ENCODE data around the gene MYZAP. TPM values are rescaled to one million over a fixed set of nuclear protein-coding genes. Genes with fewer than 3 reads are reported as not detected.

The MYZAP gene
- total RNA-seq, 1 donor = 0.43 TPM

GRCh38 chr15:57599296-57599810, 7.6 kb downstream of the MYZAP start:
- H3K4me3 ChIP-seq (ENCODE audit: low read depth, low read length) = no peak overlapping the region
- no peak for TF ChIP-seq CTCF (IDR thresholded peaks at IDR 0.05; ENCODE audit: insufficient read depth, low read depth, low read length)
- DNase-seq (ENCODE audit: low read depth) = no peak

- H3K4me3 ChIP-seq (ENCODE audit: low read depth, low read length) = no peak overlapping the region
- no peak for DNase-seq (ENCODE audit: low read depth)
- TF ChIP-seq CTCF (IDR thresholded peaks at IDR 0.05; ENCODE audit: insufficient read depth, low read depth, low read length) = no peak
Measured at GRCh38 chr15:57600197-57600596, 8.5 kb downstream of the MYZAP start.

GRCh38 chr15:57604507-57604906, 12.8 kb downstream of the MYZAP start:
- TF ChIP-seq CTCF (IDR thresholded peaks at IDR 0.05; ENCODE audit: insufficient read depth, low read depth, low read length) = no peak
- no peak overlapping the region for H3K4me3 ChIP-seq (ENCODE audit: low read depth, low read length)
- DNase-seq (ENCODE audit: low read depth) = no peak

GRCh38 chr15:57605491-57605890, 13.8 kb downstream of the MYZAP start:
- no peak for TF ChIP-seq CTCF (IDR thresholded peaks at IDR 0.05; ENCODE audit: insufficient read depth, low read depth, low read length)
- no peak overlapping the region for H3K4me3 ChIP-seq (ENCODE audit: low read depth, low read length)
- no peak for DNase-seq (ENCODE audit: low read depth)

GRCh38 chr15:57606048-57606447, 14.3 kb downstream of the MYZAP start:
- H3K4me3 ChIP-seq (ENCODE audit: low read depth, low read length) = no peak overlapping the region
- no peak for DNase-seq (ENCODE audit: low read depth)
- TF ChIP-seq CTCF (IDR thresholded peaks at IDR 0.05; ENCODE audit: insufficient read depth, low read depth, low read length) = no peak

GRCh38 chr15:57606816-57607215, 15.1 kb downstream of the MYZAP start:
- no peak for DNase-seq (ENCODE audit: low read depth)
- no peak for TF ChIP-seq CTCF (IDR thresholded peaks at IDR 0.05; ENCODE audit: insufficient read depth, low read depth, low read length)
- no peak overlapping the region for H3K4me3 ChIP-seq (ENCODE audit: low read depth, low read length)

GRCh38 chr15:57607570-57608000, 15.9 kb downstream of the MYZAP start:
- TF ChIP-seq CTCF (IDR thresholded peaks at IDR 0.05; ENCODE audit: insufficient read depth, low read depth, low read length) = no peak
- DNase-seq (ENCODE audit: low read depth) = peak; percentile 17
- no peak overlapping the region for H3K4me3 ChIP-seq (ENCODE audit: low read depth, low read length)

All from fibroblast of villous mesenchyme (primary cell).